WTC11 (cell line): ENCODE data around the gene TRAPPC11. TPM values are rescaled to one million over a fixed set of nuclear protein-coding genes. Genes with fewer than 3 reads are reported as not detected.

Experiments
- ATAC-seq: fragments of 200-7000 bp; cut with Tn5 transposase; 2 replicates; pipeline ENCODE4 v1.10.0; 2021; ENCODE audit warnings: mild to moderate bottlenecking, moderate library complexity
- CTCF ChIA-PET: fragments of 300-600 bp; sonication (Branson Sonifier 250); formaldehyde crosslinking; loops from one replicate; lab custom pipeline; 2021; ENCODE audit warnings: antibody characterized with exemption; lab: Charles Lee
- POLR2A ChIA-PET: fragments of 350-600 bp; sonication (Branson Sonifier 250); formaldehyde crosslinking; loops from one replicate; lab custom pipeline; 2021; ENCODE audit warnings: antibody characterized with exemption; lab: Charles Lee
- DNase-seq: peaks from one replicate; pipeline ENCODE4 v3.0.0; 2021; ENCODE audit warnings: low spot score
- H3K27ac Mint-ChIP-seq: 2 replicates; pipeline ENCODE4 v1.8.0; 2021; ENCODE audit warnings: mixed read lengths
- H3K27me3 Mint-ChIP-seq: 2 replicates; pipeline ENCODE4 v1.8.0; 2021; ENCODE audit warnings: low read depth, mild to moderate bottlenecking, moderate library complexity, mixed read lengths
- H3K36me3 Mint-ChIP-seq: 2 replicates; pipeline ENCODE4 v1.8.0; 2021; ENCODE audit warnings: mixed read lengths
- H3K4me1 Mint-ChIP-seq: 2 replicates; pipeline ENCODE4 v1.8.0; 2022; ENCODE audit warnings: mixed read lengths
- H3K4me3 Mint-ChIP-seq: 2 replicates; pipeline ENCODE4 v1.8.0; 2021; ENCODE audit warnings: mild to moderate bottlenecking, moderate library complexity, mixed read lengths
- H3K9me3 Mint-ChIP-seq: 2 replicates; pipeline ENCODE4 v1.8.0; 2021; ENCODE audit warnings: mixed read lengths
- CREM ChIP-seq: sonication (generic); formaldehyde crosslinking; IDR thresholded peaks from 2 replicates; pipeline ENCODE4 v1.8.1; 2022; ENCODE audit warnings: mild to moderate bottlenecking, missing genetic modification reagents, moderate library complexity
- ETV6 ChIP-seq: sonication (generic); formaldehyde crosslinking; IDR thresholded peaks from 2 replicates; pipeline ENCODE4 v1.8.1; 2022; ENCODE audit warnings: mild to moderate bottlenecking, missing genetic modification reagents
- GABPB1 ChIP-seq: sonication (generic); formaldehyde crosslinking; IDR thresholded peaks from 2 replicates; pipeline ENCODE4 v1.8.1; 2023; ENCODE audit warnings: mild to moderate bottlenecking, missing genetic modification reagents
- GTF2I ChIP-seq: fragments of 250-450 bp; sonication (Bioruptor Pico); conservative IDR thresholded peaks from 2 replicates; pipeline ENCODE4 v1.4.0; 2021; ENCODE audit warnings: mild to moderate bottlenecking
- JAZF1 ChIP-seq: fragments of 250-450 bp; sonication (Bioruptor Pico); IDR thresholded peaks from 2 replicates; pipeline ENCODE4 v1.9.0; 2021; ENCODE audit warnings: moderate library complexity, mild to moderate bottlenecking, inconsistent platforms
- NFE2L1 ChIP-seq: sonication (generic); formaldehyde crosslinking; IDR thresholded peaks from 2 replicates; pipeline ENCODE4 v1.8.1; 2023; ENCODE audit warnings: missing genetic modification reagents
- NR3C1 ChIP-seq: sonication (generic); formaldehyde crosslinking; conservative IDR thresholded peaks from 2 replicates; pipeline ENCODE4 v1.8.1; 2023; ENCODE audit warnings: low read depth, mild to moderate bottlenecking, missing genetic modification reagents
- PRRX2 ChIP-seq: fragments of 250-450 bp; sonication (Bioruptor Pico); IDR thresholded peaks from 2 replicates; pipeline ENCODE4 v1.8.0; 2021; ENCODE audit warnings: mild to moderate bottlenecking
- SMAD4 ChIP-seq: sonication (generic); formaldehyde crosslinking; IDR thresholded peaks from 2 replicates; pipeline ENCODE4 v1.8.0; 2022; ENCODE audit warnings: mild to moderate bottlenecking, missing genetic modification reagents
- SP1 ChIP-seq: sonication (generic); formaldehyde crosslinking; conservative IDR thresholded peaks from 2 replicates; pipeline ENCODE4 v1.8.1; 2022; ENCODE audit warnings: missing genetic modification reagents
- TEAD1 ChIP-seq: sonication (generic); formaldehyde crosslinking; IDR thresholded peaks from 2 replicates; pipeline ENCODE4 v1.8.0; 2022; ENCODE audit warnings: mild to moderate bottlenecking, missing genetic modification reagents
- TEAD4 ChIP-seq: sonication (generic); formaldehyde crosslinking; IDR thresholded peaks from 2 replicates; pipeline ENCODE4 v1.8.0; 2022; ENCODE audit warnings: mild to moderate bottlenecking, missing genetic modification reagents
- TP53 ChIP-seq: sonication (generic); formaldehyde crosslinking; IDR thresholded peaks from 2 replicates; pipeline ENCODE4 v1.8.1; 2023; ENCODE audit warnings: mild to moderate bottlenecking, missing genetic modification reagents
- ZBTB21 ChIP-seq: sonication (generic); formaldehyde crosslinking; IDR thresholded peaks from 2 replicates; pipeline ENCODE4 v1.8.1; 2023; ENCODE audit warnings: mild to moderate bottlenecking, missing genetic modification reagents, borderline replicate concordance
- ZNF232 ChIP-seq: sonication (generic); formaldehyde crosslinking; IDR thresholded peaks from 2 replicates; pipeline ENCODE4 v1.8.0; 2022; ENCODE audit warnings: mild to moderate bottlenecking, missing genetic modification reagents
- ZNF423 ChIP-seq: fragments of 250-450 bp; sonication (Bioruptor Pico); IDR thresholded peaks from 2 replicates; pipeline ENCODE4 v2.1.2; 2022; ENCODE audit warnings: mild to moderate bottlenecking, moderate library complexity
- total RNA-seq: library from RNA; stranded (reverse); gene quantifications from 3 replicates; pipeline ENCODE4 v1.2.3, GENCODE V29; 2021
- TF ChIP-seq, protein P1 (sequence below): sonication (generic); formaldehyde crosslinking; IDR thresholded peaks from 2 replicates; pipeline ENCODE4 v1.8.0; 2022; ENCODE audit warnings: missing genetic modification reagents
- TF ChIP-seq, protein P2 (sequence below): sonication (generic); formaldehyde crosslinking; IDR thresholded peaks from 2 replicates; pipeline ENCODE4 v1.8.1; 2023; ENCODE audit warnings: mild to moderate bottlenecking, missing genetic modification reagents
- TF ChIP-seq, protein P3 (sequence below): sonication (generic); formaldehyde crosslinking; IDR thresholded peaks from 2 replicates; pipeline ENCODE4 v1.8.0; 2022; ENCODE audit warnings: mild to moderate bottlenecking, missing genetic modification reagents
- TF ChIP-seq, protein P4 (sequence below): fragments of 250-450 bp; sonication (Bioruptor Pico); IDR thresholded peaks from 2 replicates; pipeline ENCODE4 v1.9.0; 2021; ENCODE audit warnings: mild to moderate bottlenecking
- TF ChIP-seq, protein P5 (sequence below): sonication (generic); formaldehyde crosslinking; IDR thresholded peaks from 2 replicates; pipeline ENCODE4 v1.8.1; 2022; ENCODE audit warnings: low read depth, missing genetic modification reagents, borderline replicate concordance
- TF ChIP-seq, protein P6 (sequence below): sonication (generic); formaldehyde crosslinking; IDR thresholded peaks from 2 replicates; pipeline ENCODE4 v1.8.1; 2022; ENCODE audit warnings: missing genetic modification reagents, borderline replicate concordance

TRAPPC11 gene
- total RNA-seq, 1 experiment from 2014 or later, result 33.6 TPM

DNA sequence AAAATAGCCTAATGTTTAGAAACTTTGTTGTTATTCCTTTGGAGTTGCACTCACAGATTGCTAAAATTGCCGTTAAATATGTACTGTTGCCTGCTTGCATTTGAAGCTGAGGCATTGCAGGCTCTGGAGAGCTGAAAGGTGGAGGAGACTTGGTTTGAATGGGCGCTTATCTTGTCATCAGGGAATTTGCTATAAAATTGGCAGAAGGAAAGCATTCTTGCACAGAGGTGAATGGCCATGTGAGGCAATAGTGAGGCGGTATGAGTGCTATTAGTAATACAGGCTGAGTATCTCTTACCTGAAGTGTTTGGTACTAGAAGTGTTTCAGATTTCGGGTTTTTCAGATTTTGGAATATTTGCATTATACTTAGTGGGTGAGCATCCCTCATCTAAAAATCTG, 41.3 kb downstream of the TRAPPC11 start:
- no peak for DNase-seq
- H3K9me3 Mint-ChIP-seq, result peaks cover 13% of the 10 kb centered on the region
- H3K36me3 Mint-ChIP-seq, result peaks cover 85% of the 10 kb centered on the region
- no peaks in the 10 kb centered on the region for H3K4me1 Mint-ChIP-seq
- H3K27me3 Mint-ChIP-seq, result no peaks in the 10 kb centered on the region
- POLR2A ChIA-PET, result no interaction called here
- H3K4me3 Mint-ChIP-seq, result no peak overlapping the region
- no peak overlapping the region for H3K27ac Mint-ChIP-seq
- CTCF ChIA-PET, result no interaction called here
- TF ChIP-seq, protein P1, sequence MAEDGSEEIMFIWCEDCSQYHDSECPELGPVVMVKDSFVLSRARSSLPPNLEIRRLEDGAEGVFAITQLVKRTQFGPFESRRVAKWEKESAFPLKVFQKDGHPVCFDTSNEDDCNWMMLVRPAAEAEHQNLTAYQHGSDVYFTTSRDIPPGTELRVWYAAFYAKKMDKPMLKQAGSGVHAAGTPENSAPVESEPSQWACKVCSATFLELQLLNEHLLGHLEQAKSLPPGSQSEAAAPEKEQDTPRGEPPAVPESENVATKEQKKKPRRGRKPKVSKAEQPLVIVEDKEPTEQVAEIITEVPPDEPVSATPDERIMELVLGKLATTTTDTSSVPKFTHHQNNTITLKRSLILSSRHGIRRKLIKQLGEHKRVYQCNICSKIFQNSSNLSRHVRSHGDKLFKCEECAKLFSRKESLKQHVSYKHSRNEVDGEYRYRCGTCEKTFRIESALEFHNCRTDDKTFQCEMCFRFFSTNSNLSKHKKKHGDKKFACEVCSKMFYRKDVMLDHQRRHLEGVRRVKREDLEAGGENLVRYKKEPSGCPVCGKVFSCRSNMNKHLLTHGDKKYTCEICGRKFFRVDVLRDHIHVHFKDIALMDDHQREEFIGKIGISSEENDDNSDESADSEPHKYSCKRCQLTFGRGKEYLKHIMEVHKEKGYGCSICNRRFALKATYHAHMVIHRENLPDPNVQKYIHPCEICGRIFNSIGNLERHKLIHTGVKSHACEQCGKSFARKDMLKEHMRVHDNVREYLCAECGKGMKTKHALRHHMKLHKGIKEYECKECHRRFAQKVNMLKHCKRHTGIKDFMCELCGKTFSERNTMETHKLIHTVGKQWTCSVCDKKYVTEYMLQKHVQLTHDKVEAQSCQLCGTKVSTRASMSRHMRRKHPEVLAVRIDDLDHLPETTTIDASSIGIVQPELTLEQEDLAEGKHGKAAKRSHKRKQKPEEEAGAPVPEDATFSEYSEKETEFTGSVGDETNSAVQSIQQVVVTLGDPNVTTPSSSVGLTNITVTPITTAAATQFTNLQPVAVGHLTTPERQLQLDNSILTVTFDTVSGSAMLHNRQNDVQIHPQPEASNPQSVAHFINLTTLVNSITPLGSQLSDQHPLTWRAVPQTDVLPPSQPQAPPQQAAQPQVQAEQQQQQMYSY (CRISPR knock-in tag), result no peak
- TF ChIP-seq, protein P2, sequence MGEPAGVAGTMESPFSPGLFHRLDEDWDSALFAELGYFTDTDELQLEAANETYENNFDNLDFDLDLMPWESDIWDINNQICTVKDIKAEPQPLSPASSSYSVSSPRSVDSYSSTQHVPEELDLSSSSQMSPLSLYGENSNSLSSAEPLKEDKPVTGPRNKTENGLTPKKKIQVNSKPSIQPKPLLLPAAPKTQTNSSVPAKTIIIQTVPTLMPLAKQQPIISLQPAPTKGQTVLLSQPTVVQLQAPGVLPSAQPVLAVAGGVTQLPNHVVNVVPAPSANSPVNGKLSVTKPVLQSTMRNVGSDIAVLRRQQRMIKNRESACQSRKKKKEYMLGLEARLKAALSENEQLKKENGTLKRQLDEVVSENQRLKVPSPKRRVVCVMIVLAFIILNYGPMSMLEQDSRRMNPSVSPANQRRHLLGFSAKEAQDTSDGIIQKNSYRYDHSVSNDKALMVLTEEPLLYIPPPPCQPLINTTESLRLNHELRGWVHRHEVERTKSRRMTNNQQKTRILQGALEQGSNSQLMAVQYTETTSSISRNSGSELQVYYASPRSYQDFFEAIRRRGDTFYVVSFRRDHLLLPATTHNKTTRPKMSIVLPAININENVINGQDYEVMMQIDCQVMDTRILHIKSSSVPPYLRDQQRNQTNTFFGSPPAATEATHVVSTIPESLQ (CRISPR knock-in tag), result no peak
- TF ChIP-seq NFE2L1 (CRISPR knock-in tag) (no peak), SMAD4 (no peak), TEAD4 (CRISPR knock-in tag) (no peak), ZBTB21 (CRISPR knock-in tag) (no peak), CREM (no peak), ETV6 (CRISPR knock-in tag) (no peak), JAZF1 (CRISPR knock-in tag) (no peak), TP53 (CRISPR knock-in tag) (no peak), GTF2I (no peak)
- TF ChIP-seq, protein P3, sequence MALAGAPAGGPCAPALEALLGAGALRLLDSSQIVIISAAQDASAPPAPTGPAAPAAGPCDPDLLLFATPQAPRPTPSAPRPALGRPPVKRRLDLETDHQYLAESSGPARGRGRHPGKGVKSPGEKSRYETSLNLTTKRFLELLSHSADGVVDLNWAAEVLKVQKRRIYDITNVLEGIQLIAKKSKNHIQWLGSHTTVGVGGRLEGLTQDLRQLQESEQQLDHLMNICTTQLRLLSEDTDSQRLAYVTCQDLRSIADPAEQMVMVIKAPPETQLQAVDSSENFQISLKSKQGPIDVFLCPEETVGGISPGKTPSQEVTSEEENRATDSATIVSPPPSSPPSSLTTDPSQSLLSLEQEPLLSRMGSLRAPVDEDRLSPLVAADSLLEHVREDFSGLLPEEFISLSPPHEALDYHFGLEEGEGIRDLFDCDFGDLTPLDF, result no peak
- TF ChIP-seq, protein P4, sequence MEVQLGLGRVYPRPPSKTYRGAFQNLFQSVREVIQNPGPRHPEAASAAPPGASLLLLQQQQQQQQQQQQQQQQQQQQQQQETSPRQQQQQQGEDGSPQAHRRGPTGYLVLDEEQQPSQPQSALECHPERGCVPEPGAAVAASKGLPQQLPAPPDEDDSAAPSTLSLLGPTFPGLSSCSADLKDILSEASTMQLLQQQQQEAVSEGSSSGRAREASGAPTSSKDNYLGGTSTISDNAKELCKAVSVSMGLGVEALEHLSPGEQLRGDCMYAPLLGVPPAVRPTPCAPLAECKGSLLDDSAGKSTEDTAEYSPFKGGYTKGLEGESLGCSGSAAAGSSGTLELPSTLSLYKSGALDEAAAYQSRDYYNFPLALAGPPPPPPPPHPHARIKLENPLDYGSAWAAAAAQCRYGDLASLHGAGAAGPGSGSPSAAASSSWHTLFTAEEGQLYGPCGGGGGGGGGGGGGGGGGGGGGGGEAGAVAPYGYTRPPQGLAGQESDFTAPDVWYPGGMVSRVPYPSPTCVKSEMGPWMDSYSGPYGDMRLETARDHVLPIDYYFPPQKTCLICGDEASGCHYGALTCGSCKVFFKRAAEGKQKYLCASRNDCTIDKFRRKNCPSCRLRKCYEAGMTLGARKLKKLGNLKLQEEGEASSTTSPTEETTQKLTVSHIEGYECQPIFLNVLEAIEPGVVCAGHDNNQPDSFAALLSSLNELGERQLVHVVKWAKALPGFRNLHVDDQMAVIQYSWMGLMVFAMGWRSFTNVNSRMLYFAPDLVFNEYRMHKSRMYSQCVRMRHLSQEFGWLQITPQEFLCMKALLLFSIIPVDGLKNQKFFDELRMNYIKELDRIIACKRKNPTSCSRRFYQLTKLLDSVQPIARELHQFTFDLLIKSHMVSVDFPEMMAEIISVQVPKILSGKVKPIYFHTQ, result no peak
- TF ChIP-seq, protein P5, sequence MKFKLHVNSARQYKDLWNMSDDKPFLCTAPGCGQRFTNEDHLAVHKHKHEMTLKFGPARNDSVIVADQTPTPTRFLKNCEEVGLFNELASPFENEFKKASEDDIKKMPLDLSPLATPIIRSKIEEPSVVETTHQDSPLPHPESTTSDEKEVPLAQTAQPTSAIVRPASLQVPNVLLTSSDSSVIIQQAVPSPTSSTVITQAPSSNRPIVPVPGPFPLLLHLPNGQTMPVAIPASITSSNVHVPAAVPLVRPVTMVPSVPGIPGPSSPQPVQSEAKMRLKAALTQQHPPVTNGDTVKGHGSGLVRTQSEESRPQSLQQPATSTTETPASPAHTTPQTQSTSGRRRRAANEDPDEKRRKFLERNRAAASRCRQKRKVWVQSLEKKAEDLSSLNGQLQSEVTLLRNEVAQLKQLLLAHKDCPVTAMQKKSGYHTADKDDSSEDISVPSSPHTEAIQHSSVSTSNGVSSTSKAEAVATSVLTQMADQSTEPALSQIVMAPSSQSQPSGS (CRISPR knock-in tag), result no peak
- ATAC-seq, result no peak

DNA sequence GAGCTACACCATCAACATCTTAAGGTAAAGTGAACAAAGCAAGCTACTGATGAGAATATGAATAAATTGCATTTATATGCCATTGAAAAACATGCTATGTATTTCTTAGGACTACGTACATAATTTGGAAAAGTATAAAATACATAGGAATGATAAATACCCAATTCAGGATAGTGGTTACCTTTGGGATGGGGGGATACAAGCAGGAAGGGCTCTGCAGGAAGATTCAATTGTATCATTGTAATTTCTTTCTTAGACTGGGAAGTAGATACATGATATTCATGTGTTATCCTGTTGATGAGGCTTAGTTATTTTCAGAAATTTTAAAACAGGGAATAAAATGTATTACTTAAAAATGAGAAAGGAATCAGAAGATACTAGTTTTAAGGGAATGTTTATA, 43.4 kb downstream of the TRAPPC11 start:
- Mint-ChIP-seq H3K4me3 (no peak overlapping the region), H3K4me1 (no peaks in the 10 kb centered on the region), H3K9me3 (peaks cover 13% of the 10 kb centered on the region), H3K27ac (no peak overlapping the region), H3K27me3 (no peaks in the 10 kb centered on the region), H3K36me3 (peaks cover 82% of the 10 kb centered on the region)
- ChIA-PET CTCF (no interaction called here), POLR2A (no interaction called here)
- ATAC-seq (no peak), DNase-seq (no peak)
- TF ChIP-seq, protein P6, sequence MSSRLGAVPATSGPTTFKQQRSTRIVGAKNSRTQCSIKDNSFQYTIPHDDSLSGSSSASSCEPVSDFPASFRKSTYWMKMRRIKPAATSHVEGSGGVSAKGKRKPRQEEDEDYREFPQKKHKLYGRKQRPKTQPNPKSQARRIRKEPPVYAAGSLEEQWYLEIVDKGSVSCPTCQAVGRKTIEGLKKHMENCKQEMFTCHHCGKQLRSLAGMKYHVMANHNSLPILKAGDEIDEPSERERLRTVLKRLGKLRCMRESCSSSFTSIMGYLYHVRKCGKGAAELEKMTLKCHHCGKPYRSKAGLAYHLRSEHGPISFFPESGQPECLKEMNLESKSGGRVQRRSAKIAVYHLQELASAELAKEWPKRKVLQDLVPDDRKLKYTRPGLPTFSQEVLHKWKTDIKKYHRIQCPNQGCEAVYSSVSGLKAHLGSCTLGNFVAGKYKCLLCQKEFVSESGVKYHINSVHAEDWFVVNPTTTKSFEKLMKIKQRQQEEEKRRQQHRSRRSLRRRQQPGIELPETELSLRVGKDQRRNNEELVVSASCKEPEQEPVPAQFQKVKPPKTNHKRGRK (CRISPR knock-in tag), result no peak
- no peak for TF ChIP-seq GABPB1 (CRISPR knock-in tag)
- no peak for TF ChIP-seq SP1 (CRISPR knock-in tag)
- no peak for TF ChIP-seq NR3C1
- no peak for TF ChIP-seq TEAD1 (CRISPR knock-in tag)
- TF ChIP-seq ZNF232 (CRISPR knock-in tag), result no peak
- no peak for TF ChIP-seq JAZF1 (CRISPR knock-in tag)
- no peak for TF ChIP-seq ZNF423 (CRISPR knock-in tag)
- no peak for TF ChIP-seq PRRX2 (CRISPR knock-in tag)
- TF ChIP-seq, protein P4, result no peak
